C4-2B (cell line): ENCODE measurements around the gene KCNC4.

Experiments
- ZFX ChIP-seq: fragments of 450-650 bp; IDR thresholded peaks from 2 replicates; pipeline ENCODE4 v1.6.1; 2017
- TF ChIP-seq, protein P1 (sequence below): fragments of 450-650 bp; conservative IDR thresholded peaks from 2 replicates; pipeline ENCODE4 v1.5.1; 2017; ENCODE audit warnings: mild to moderate bottlenecking

DNA sequence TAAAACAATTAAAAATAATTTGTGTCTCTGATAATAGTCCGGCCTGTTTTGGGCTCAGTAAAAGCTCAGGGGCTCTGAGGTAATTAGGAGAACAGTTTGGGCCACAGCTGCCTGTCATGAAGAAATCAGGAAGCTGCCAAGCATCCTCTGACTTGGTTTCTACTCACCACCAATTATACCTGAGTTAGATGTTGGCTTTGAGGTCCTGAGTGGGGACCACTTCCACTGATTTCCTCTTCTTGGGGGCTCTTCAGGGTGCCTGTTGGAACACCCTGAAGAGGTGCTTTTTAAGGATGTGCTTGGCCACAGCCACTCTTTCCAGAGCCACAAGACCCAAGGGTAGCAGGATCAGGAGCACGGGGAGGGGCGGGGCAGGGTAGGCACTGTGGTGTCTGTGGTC lies 48.9 kb upstream of the KCNC4 start:
- TF ChIP-seq, protein P1, sequence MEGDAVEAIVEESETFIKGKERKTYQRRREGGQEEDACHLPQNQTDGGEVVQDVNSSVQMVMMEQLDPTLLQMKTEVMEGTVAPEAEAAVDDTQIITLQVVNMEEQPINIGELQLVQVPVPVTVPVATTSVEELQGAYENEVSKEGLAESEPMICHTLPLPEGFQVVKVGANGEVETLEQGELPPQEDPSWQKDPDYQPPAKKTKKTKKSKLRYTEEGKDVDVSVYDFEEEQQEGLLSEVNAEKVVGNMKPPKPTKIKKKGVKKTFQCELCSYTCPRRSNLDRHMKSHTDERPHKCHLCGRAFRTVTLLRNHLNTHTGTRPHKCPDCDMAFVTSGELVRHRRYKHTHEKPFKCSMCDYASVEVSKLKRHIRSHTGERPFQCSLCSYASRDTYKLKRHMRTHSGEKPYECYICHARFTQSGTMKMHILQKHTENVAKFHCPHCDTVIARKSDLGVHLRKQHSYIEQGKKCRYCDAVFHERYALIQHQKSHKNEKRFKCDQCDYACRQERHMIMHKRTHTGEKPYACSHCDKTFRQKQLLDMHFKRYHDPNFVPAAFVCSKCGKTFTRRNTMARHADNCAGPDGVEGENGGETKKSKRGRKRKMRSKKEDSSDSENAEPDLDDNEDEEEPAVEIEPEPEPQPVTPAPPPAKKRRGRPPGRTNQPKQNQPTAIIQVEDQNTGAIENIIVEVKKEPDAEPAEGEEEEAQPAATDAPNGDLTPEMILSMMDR = no peak
- TF ChIP-seq ZFX = no peak
